PC-3 (cell line): ENCODE results near the gene TPPP. TPM values are rescaled to one million over a fixed set of nuclear protein-coding genes. Genes with fewer than 3 reads are reported as not detected.

Experiments used
- ATAC-seq: fragments of 200-7000 bp; cut with Tn5 transposase; 2 replicates; pipeline ENCODE4 v1.9.1; 2020; ENCODE audit warnings: mild to moderate bottlenecking, moderate library complexity
- BruUV-seq: library from RNA; stranded (reverse); fragments of 400-500 nt; replicated peaks from 2 replicates; lab custom pipeline; 2021; lab: Mats Ljungman, UMichigan
- CTCF ChIA-PET: fragments of 300-600 bp; sonication (Branson Sonifier 250); formaldehyde crosslinking; loops from one replicate; lab custom pipeline; 2022; ENCODE audit warnings: antibody characterized with exemption; lab: Charles Lee
- POLR2A ChIA-PET: fragments of 300-600 bp; sonication (Branson Sonifier 250); formaldehyde crosslinking; loops from one replicate; lab custom pipeline; 2022; ENCODE audit warnings: antibody characterized with exemption; ENCODE audit not compliant: unreplicated experiment; lab: Charles Lee
- DNase-seq: peaks from one replicate; pipeline ENCODE4 v3.0.0-alpha.2; 2015
- H2AFZ ChIP-seq: fragments of 300-600 bp; sonication (generic); 2 replicates; pipeline ENCODE4 v1.6.0; 2016; ENCODE audit warnings: antibody characterized with exemption, low read length
- H3F3A ChIP-seq: fragments of 300-600 bp; sonication (generic); one replicate; pipeline ENCODE4 v1.6.0; 2017; ENCODE audit warnings: antibody characterized with exemption, low read length, control low read depth, mild to moderate bottlenecking; ENCODE audit not compliant: unreplicated experiment
- H3K27ac ChIP-seq: fragments of 300-600 bp; sonication (generic); 2 replicates; pipeline ENCODE4 v1.5.1; 2016; ENCODE audit warnings: mild to moderate bottlenecking, low read length
- H3K27me3 ChIP-seq: fragments of 300-600 bp; sonication (generic); 2 replicates; pipeline ENCODE4 v1.6.1; 2016; ENCODE audit warnings: low read length, mixed read lengths
- H3K36me3 ChIP-seq: fragments of 300-600 bp; sonication (generic); 2 replicates; pipeline ENCODE4 v1.6.1; 2016; ENCODE audit warnings: low read depth, mixed run types, low read length, mixed read lengths
- H3K4me1 ChIP-seq: fragments of 300-600 bp; sonication (generic); 2 replicates; pipeline ENCODE4 v1.5.1; 2016; ENCODE audit warnings: low read length; ENCODE audit not compliant: insufficient read depth
- H3K4me2 ChIP-seq: fragments of 300-600 bp; sonication (generic); 2 replicates; pipeline ENCODE4 v1.6.0; 2016; ENCODE audit warnings: low read length
- H3K4me3 ChIP-seq: fragments of 300-600 bp; sonication (generic); 2 replicates; pipeline ENCODE4 v1.5.1; 2016; ENCODE audit warnings: mild to moderate bottlenecking, low read length, mixed read lengths
- H3K79me2 ChIP-seq: fragments of 300-600 bp; sonication (generic); 2 replicates; pipeline ENCODE4 v1.6.1; 2017; ENCODE audit warnings: low read length, mixed read lengths
- H3K9ac ChIP-seq: fragments of 300-600 bp; sonication (generic); 2 replicates; pipeline ENCODE4 v1.6.0; 2016; ENCODE audit warnings: mild to moderate bottlenecking, low read length
- H3K9me2 ChIP-seq: fragments of 300-600 bp; sonication (generic); replicated peaks from 2 replicates; pipeline ENCODE4 v1.6.1; 2016; ENCODE audit warnings: mixed run types, low read length, mixed read lengths
- H3K9me3 ChIP-seq: fragments of 300-600 bp; sonication (generic); 2 replicates; pipeline ENCODE4 v1.6.1; 2016; ENCODE audit warnings: low read length, mixed read lengths
- H4K20me1 ChIP-seq: fragments of 300-600 bp; sonication (generic); 2 replicates; pipeline ENCODE4 v1.6.1; 2016; ENCODE audit warnings: low read length, mixed read lengths
- EZH2 ChIP-seq: fragments of 300-600 bp; sonication (generic); IDR thresholded peaks from one replicate; pipeline ENCODE4 v1.6.1; 2017; ENCODE audit warnings: antibody characterized with exemption, mild to moderate bottlenecking, low read length; ENCODE audit not compliant: unreplicated experiment
- EZH2phosphoT487 ChIP-seq: fragments of 300-600 bp; sonication (generic); IDR thresholded peaks from 2 replicates; pipeline ENCODE4 v1.6.1; 2018; ENCODE audit warnings: mild to moderate bottlenecking, antibody characterized with exemption, low read length, borderline replicate concordance
- intact Hi-C: fragments of 100-400 bp; cut with micrococcal nuclease; formaldehyde crosslinking; loops from 2 replicates; pipeline ENCODE4 v1.9.0; 2023
- total RNA-seq: library from RNA; depleted of rRNA; stranded (reverse); fragments of >200 nt; gene quantifications from 2 replicates; pipeline ENCODE4 v1.2.3, GENCODE V29; 2014
- TF ChIP-seq, protein P1 (sequence below): fragments of 300-600 bp; sonication (generic); conservative IDR thresholded peaks from 2 replicates; pipeline ENCODE4 v1.5.1; 2017; ENCODE audit warnings: antibody characterized with exemption, low read depth, mild to moderate bottlenecking, low read length

TPPP gene
- total RNA-seq, 1 experiment from 2014 or later = 1.9 TPM

- Histone ChIP-seq H3K4me3 (no peak overlapping the region), H3F3A (no peaks in the 10 kb centered on the region), H3K79me2 (no peaks in the 10 kb centered on the region), H3K9me2 (no peaks in the 10 kb centered on the region), H3K36me3 (no peaks in the 10 kb centered on the region), H3K4me2 (no peak overlapping the region), H3K4me1 (peaks cover 23% of the 10 kb centered on the region), H3K27me3 (no peaks in the 10 kb centered on the region), H4K20me1 (no peaks in the 10 kb centered on the region), H3K27ac (no peak overlapping the region), H2AFZ (no peak overlapping the region), H3K9ac (no peak overlapping the region), H3K9me3 (no peaks in the 10 kb centered on the region)
- ChIA-PET CTCF (no interaction called here), POLR2A (no interaction called here)
- ATAC-seq = no peak
- TF ChIP-seq EZH2phosphoT487 = no peak
- no peak for TF ChIP-seq EZH2
- no TSS peak for BruUV-seq
- intact Hi-C loops = no loop called here
- no peak for DNase-seq
Measured at GRCh38 chr5:676699-677076, 16.5 kb downstream of the TPPP start.

DNA sequence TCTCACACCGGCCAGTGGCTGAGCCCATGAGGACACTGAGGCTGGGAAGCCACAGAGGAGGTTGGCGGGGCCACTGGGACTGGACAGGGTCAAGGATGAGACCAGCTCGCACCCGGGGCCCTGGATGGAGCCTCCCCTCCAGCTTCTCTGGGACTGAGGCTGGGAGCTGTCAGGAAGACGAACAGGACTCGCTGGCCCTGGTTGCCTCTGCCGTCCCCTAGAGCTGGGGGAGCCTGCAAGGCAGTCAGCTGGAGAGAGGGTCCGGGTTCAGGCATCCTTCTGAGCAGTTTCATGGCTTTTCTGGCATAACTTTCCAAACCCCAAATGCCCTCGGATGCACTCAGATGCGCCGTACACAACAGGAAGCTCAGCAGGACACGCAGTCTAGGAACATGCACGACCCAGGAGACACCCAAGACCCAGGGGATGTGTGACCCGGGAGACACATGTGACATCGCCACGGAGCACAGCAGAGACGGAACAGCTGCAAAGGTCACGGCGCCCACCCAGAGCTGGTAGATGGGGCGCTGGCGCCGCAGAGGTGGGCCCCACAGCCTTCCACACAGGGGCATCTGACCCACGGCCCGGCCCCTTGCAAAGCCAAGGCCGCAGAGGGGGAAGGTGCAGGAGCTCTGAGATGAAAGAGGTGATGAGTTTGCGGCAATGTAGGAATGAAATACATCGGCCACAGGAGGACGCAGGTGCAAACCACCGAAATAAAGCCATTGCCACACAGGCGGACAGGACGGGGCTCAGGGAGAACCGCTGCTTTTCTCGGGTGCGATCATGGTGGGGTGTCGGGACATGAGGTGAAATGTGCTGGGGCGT is 17.1 kb downstream of the TPPP start:
- ATAC-seq (no peak), DNase-seq (no peak)
- Histone ChIP-seq H4K20me1 (no peaks in the 10 kb centered on the region), H3K79me2 (no peaks in the 10 kb centered on the region), H3K9me3 (no peaks in the 10 kb centered on the region), H3F3A (no peaks in the 10 kb centered on the region), H3K9ac (no peak overlapping the region), H3K9me2 (no peaks in the 10 kb centered on the region), H3K36me3 (no peaks in the 10 kb centered on the region), H3K4me2 (no peak overlapping the region), H3K4me1 (peaks cover 29% of the 10 kb centered on the region), H3K27me3 (no peaks in the 10 kb centered on the region), H3K4me3 (no peak overlapping the region), H3K27ac (no peak overlapping the region), H2AFZ (no peak overlapping the region)
- CTCF ChIA-PET = no interaction called here
- POLR2A ChIA-PET = no interaction called here
- intact Hi-C loops = no loop called here
- BruUV-seq = no TSS peak
- TF ChIP-seq, protein P1, sequence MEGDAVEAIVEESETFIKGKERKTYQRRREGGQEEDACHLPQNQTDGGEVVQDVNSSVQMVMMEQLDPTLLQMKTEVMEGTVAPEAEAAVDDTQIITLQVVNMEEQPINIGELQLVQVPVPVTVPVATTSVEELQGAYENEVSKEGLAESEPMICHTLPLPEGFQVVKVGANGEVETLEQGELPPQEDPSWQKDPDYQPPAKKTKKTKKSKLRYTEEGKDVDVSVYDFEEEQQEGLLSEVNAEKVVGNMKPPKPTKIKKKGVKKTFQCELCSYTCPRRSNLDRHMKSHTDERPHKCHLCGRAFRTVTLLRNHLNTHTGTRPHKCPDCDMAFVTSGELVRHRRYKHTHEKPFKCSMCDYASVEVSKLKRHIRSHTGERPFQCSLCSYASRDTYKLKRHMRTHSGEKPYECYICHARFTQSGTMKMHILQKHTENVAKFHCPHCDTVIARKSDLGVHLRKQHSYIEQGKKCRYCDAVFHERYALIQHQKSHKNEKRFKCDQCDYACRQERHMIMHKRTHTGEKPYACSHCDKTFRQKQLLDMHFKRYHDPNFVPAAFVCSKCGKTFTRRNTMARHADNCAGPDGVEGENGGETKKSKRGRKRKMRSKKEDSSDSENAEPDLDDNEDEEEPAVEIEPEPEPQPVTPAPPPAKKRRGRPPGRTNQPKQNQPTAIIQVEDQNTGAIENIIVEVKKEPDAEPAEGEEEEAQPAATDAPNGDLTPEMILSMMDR = no peak
- TF ChIP-seq EZH2phosphoT487 (no peak), EZH2 (no peak)

DNA sequence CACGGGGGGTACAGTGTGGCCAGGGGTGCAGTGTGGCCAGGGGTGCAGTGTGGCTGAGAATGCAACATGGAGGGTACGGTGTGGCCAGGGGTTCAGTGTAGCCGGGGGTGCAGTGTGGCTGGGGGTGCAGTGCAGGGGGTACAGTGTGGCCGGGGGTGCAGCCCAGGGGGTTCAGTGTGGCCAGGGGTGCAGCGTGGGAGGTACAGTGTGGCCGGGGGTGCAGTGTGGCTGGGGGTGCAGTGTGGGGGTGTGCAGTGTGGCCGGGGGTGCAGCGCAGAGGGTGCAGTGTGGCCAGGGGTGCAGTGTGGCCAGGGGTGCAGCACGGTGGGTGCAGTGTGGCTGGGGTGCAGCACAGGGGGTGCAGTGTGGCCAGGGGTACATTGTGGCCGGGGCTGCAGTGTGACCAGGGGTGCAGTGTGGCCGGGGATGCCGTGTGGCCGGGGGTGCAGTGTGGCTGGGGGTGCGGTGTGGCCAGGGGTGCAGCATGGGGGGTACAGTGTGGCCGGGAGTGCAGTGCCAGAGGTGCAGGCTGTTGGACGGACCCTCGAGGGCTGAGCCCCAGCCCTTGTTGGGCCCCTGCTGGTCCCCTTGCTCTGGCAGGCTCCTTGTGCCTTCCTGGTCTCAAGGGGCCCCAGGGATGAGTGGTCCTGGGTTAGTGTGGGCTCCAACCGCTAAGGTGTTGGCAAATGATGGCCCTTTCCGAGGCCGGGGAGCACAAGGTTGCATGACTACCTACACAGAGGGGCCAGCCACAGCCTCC is 17.9 kb downstream of the TPPP start:
- ATAC-seq (no peak), DNase-seq (no peak)
- Histone ChIP-seq H3K27ac (no peak overlapping the region), H3K9me2 (no peaks in the 10 kb centered on the region), H2AFZ (no peak overlapping the region), H3F3A (no peaks in the 10 kb centered on the region), H4K20me1 (no peaks in the 10 kb centered on the region), H3K36me3 (no peaks in the 10 kb centered on the region), H3K4me1 (peaks cover 29% of the 10 kb centered on the region), H3K9ac (no peak overlapping the region), H3K27me3 (no peaks in the 10 kb centered on the region), H3K79me2 (no peaks in the 10 kb centered on the region), H3K4me3 (no peak overlapping the region), H3K4me2 (no peak overlapping the region), H3K9me3 (no peaks in the 10 kb centered on the region)
- TF ChIP-seq EZH2phosphoT487 (no peak), EZH2 (no peak)
- TF ChIP-seq, protein P1 = no peak
- CTCF ChIA-PET = no interaction called here
- no TSS peak for BruUV-seq
- intact Hi-C loops = no loop called here
- POLR2A ChIA-PET = no interaction called here
